B cell (primary cell): ENCODE results near the gene ATP11A. TPM values are rescaled to one million over a fixed set of nuclear protein-coding genes. Genes with fewer than 3 reads are reported as not detected.

Experiments
- ATAC-seq: fragments of 200-7000 bp; cut with Tn5 transposase; one replicate; pipeline ENCODE4 v1.10.0; 2021; ENCODE audit warnings: low read depth, mild to moderate bottlenecking, moderate number of reproducible peaks, moderate library complexity
- CTCF ChIA-PET: fragments of 350-600 bp; sonication (Branson Sonifier 250); formaldehyde crosslinking; loops from one replicate; lab custom pipeline; 2021; ENCODE audit warnings: antibody characterized with exemption, inconsistent platforms; lab: Charles Lee
- POLR2A ChIA-PET: fragments of 350-600 bp; sonication (Branson Sonifier 250); formaldehyde crosslinking; loops from one replicate; lab custom pipeline; 2021; ENCODE audit warnings: antibody characterized with exemption; lab: Charles Lee
- DNase-seq: peaks from one replicate; pipeline ENCODE4 v3.0.0; 2013
- H2AFZ ChIP-seq: 2 replicates; pipeline ENCODE4 v1.6.1; 2012; ENCODE audit warnings: mild to moderate bottlenecking, low read depth, low read length; ENCODE audit not compliant: insufficient read depth, poor library complexity, severe bottlenecking
- H3K27ac ChIP-seq, 2 donors: 1 replicate in 1 of 2; 2 replicates in 1 of 2; pipeline ENCODE4 v1.5.1; 2012 to 2013; ENCODE audit warnings: low read length in 2 of 2, mild to moderate bottlenecking in 2 of 2, moderate library complexity in 1 of 2
- H3K27me3 ChIP-seq, 4 experiments: fragments of 200-600 bp in 1 of 4; sonication (generic) in 1 of 4; replicated peaks in 1 of 4; 1 replicate in 2 of 4; 2 replicates in 2 of 4; pipeline versions ENCODE4 v1.6.1 to v1.7.0; 2013 to 2016; ENCODE audit warnings: low read length in 3 of 4, mild to moderate bottlenecking in 2 of 4, mixed read lengths in 1 of 4, moderate library complexity in 1 of 4; ENCODE audit not compliant: insufficient read depth in 4 of 4, control insufficient read depth in 3 of 4; ENCODE audit errors: control extremely low read depth in 1 of 4
- H3K36me3 ChIP-seq, 2 experiments: replicated peaks in 1 of 2; 1 replicate in 1 of 2; 2 replicates in 1 of 2; pipeline versions ENCODE4 v1.6.1 to v1.7.1; 2013; ENCODE audit warnings: low read length in 1 of 2; ENCODE audit not compliant: insufficient read depth in 2 of 2, control insufficient read depth in 1 of 2; ENCODE audit errors: control extremely low read depth in 1 of 2, extremely low read depth in 1 of 2
- H3K4me1 ChIP-seq, 2 donors: fragments of 200-600 bp in 1 of 2; sonication (generic) in 1 of 2; 1 replicate in 1 of 2; 2 replicates in 1 of 2; pipeline versions ENCODE4 v1.5.1 to v1.6.1; 2013 to 2017; ENCODE audit warnings: low read length in 2 of 2; ENCODE audit not compliant: control insufficient read depth in 2 of 2, insufficient read depth in 2 of 2
- H3K4me2 ChIP-seq: replicated peaks from 2 replicates; pipeline ENCODE3; 2012; ENCODE audit warnings: mild to moderate bottlenecking, low read depth, low read length; ENCODE audit not compliant: poor library complexity, severe bottlenecking
- H3K4me3 ChIP-seq, 5 experiments: fragments of 200-600 bp in 1 of 5; sonication (generic) in 1 of 5; 1 replicate in 3 of 5; 2 replicates in 2 of 5; pipeline versions ENCODE4 v1.5.1 to v1.7.0; 2011 to 2016; ENCODE audit warnings: low read length in 4 of 5, mild to moderate bottlenecking in 4 of 5, low read depth in 2 of 5, control low read depth in 1 of 5, moderate library complexity in 1 of 5; ENCODE audit not compliant: insufficient read depth in 1 of 5; ENCODE audit errors: control extremely low read depth in 1 of 5, extremely low read depth in 1 of 5
- H3K79me2 ChIP-seq: fragments of 200-600 bp; sonication (generic); one replicate; pipeline ENCODE4 v1.6.0; 2016; ENCODE audit warnings: low read length; ENCODE audit not compliant: control insufficient read depth, insufficient read depth
- H3K9ac ChIP-seq: fragments of 200-600 bp; sonication (generic); 2 replicates; pipeline ENCODE4 v1.6.1; 2017; ENCODE audit warnings: mild to moderate bottlenecking, low read length, moderate library complexity
- H3K9me3 ChIP-seq, 3 donors: one replicate each; pipeline versions ENCODE4 v1.6.1 to v1.7.1; 2013; ENCODE audit warnings: low read length in 2 of 3; ENCODE audit not compliant: control insufficient read depth in 2 of 3, insufficient read depth in 1 of 3; ENCODE audit errors: control extremely low read depth in 1 of 3
- H4K20me1 ChIP-seq: 2 replicates; pipeline ENCODE4 v1.6.0; 2012; ENCODE audit warnings: mild to moderate bottlenecking, low read length; ENCODE audit not compliant: insufficient read depth, control insufficient read depth, poor library complexity, severe bottlenecking
- H3K27ac Mint-ChIP-seq: one replicate; pipeline ENCODE4 v1.8.0; 2021; ENCODE audit warnings: mixed read lengths
- H3K27me3 Mint-ChIP-seq: one replicate; pipeline ENCODE4 v1.8.0; 2021; ENCODE audit warnings: mixed read lengths
- H3K4me1 Mint-ChIP-seq: one replicate; pipeline ENCODE4 v1.8.0; 2021; ENCODE audit warnings: mixed read lengths
- H3K4me3 Mint-ChIP-seq: one replicate; pipeline ENCODE4 v1.8.0; 2021; ENCODE audit warnings: mixed read lengths
- H3K9me3 Mint-ChIP-seq: one replicate; pipeline ENCODE4 v1.8.0; 2022; ENCODE audit warnings: mixed read lengths; ENCODE audit not compliant: insufficient read depth
- EZH2 ChIP-seq: IDR thresholded peaks from 2 replicates; pipeline ENCODE4 v1.6.1; 2012; ENCODE audit warnings: borderline replicate concordance, low read depth, mild to moderate bottlenecking, moderate library complexity, low read length; ENCODE audit not compliant: insufficient read depth, poor library complexity, severe bottlenecking
- WGBS: methylation state at CpG from one replicate; pipeline ENCODE4 v1.1.5; 2013; ENCODE audit warnings: missing lambda C conversion rate; ENCODE audit not compliant: insufficient coverage; 5-methylcytosine and 5-hydroxymethylcytosine counted together
- intact Hi-C: fragments of 100-400 bp; cut with micrococcal nuclease; formaldehyde crosslinking; loops from one replicate; pipeline ENCODE4 v1.10.0; 2022
- polyA minus RNA-seq: library from RNA; depleted of rRNA, polyadenylated mRNA; stranded (reverse); fragments of >200 nt; gene quantifications from 2 replicates; pipeline ENCODE4 v1.2.3, GENCODE V29; 2012
- polyA plus RNA-seq: library from polyadenylated mRNA; depleted of rRNA; stranded (reverse); fragments of >200 nt; gene quantifications from 2 replicates; pipeline ENCODE4 v1.2.3, GENCODE V29; 2012
- total RNA-seq, 2 donors: library from RNA; stranded (reverse); fragments of 120-200 nt in 1 of 2; gene quantifications; 1 replicate in 1 of 2; 2 replicates in 1 of 2; pipeline versions ENCODE4 v1.2.3 to v1.2.4, GENCODE V29; 2013 to 2022
- TF ChIP-seq, protein P1 (sequence below): fragments of 200-600 bp; IDR thresholded peaks from one replicate; pipeline ENCODE4 v1.8.0; 2022; ENCODE audit warnings: antibody characterized with exemption, mild to moderate bottlenecking

Gene ATP11A
- 60.3 and 75.3 TPM in 2 replicates for total RNA-seq
- 11.7 TPM for total RNA-seq (2013)
- 36.9 and 50.6 TPM in 2 replicates for polyA plus RNA-seq
- 17.0 and 53.1 TPM in 2 replicates for polyA minus RNA-seq

DNA sequence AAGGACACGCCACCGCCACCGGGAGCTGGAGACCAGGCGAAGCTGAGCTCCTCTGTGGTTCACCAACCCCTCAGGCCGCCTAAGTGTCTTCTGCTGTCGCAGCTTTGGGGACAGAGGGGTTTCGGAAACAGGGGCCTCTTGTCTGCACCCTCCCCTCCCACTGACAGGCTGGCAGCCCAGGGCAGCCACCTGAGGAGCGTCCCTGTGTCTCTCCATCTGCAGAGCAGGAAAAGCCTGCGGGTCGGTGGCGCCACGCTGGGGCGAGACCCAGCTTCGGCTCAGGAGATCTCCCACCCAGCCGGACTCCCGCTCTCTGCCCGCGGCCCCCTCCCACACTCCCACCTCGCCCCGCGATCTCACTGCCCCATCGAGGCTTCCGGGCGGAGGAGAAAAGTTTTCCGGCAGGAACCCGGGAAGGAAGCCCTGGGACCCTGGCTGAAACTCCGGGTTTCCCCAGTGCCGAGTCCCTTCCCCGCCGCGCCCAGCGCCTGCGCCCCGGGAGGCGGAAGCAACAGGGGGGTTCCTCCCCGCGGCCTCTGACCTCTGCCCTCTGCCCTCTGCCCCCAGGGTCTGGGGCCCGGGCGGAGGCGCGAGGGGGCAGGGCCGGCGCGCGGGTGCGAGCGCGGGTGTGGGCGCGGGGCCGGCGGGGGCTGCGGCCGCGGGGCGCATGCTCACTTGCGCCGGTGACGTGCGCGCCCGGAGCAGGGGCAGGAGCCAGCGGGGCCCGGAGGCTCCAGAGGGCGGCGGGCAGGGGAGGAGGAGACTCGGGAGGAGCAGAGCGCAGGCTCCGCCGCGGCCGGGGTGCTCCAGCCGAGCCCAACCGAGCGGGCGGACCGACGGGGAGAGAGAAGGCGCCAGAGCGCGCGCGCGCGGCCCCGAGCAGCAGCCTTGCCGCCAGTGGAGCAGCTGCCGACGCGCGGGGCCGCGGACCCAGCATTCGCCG lies at the start of gene ATP11A:
ATP11A (plus strand) TSS at position 736 of the 943 bp plus-strand sequence. CDS start 379 bp downstream, outside the sequence.
- H3K4me1 ChIP-seq, result peaks cover 16 to 29% of the 10 kb centered on the region in 2 donors
- intact Hi-C loops, result loop anchor here (5.0 kb wide), 1 partner anchor 183 kb away; no protein-coding TSS in a partner anchor
- no peaks in the 10 kb centered on the region for H3K9me3 ChIP-seq
- H3K36me3 ChIP-seq, result no peaks in the 10 kb centered on the region
- CTCF ChIA-PET, result interaction anchor here (0.9 to 1.5 kb wide), 3 partner anchors 49 to 185 kb away, joined by 3 to 4 read pairs (median 3); no protein-coding TSS in a partner anchor
- peaks cover 0 to 7% (median 0%) of the 10 kb centered on the region in 4 experiments for H3K27me3 ChIP-seq
- peak within 1 kb of the TSS; percentile 36 to 58 for H3K27ac ChIP-seq
- H3K4me3 ChIP-seq, result peak within 1 kb of the TSS; percentile 62 to 85 (median 73)
- peaks cover 8% of the 10 kb centered on the region for H3K79me2 ChIP-seq
- TF ChIP-seq, protein P1, sequence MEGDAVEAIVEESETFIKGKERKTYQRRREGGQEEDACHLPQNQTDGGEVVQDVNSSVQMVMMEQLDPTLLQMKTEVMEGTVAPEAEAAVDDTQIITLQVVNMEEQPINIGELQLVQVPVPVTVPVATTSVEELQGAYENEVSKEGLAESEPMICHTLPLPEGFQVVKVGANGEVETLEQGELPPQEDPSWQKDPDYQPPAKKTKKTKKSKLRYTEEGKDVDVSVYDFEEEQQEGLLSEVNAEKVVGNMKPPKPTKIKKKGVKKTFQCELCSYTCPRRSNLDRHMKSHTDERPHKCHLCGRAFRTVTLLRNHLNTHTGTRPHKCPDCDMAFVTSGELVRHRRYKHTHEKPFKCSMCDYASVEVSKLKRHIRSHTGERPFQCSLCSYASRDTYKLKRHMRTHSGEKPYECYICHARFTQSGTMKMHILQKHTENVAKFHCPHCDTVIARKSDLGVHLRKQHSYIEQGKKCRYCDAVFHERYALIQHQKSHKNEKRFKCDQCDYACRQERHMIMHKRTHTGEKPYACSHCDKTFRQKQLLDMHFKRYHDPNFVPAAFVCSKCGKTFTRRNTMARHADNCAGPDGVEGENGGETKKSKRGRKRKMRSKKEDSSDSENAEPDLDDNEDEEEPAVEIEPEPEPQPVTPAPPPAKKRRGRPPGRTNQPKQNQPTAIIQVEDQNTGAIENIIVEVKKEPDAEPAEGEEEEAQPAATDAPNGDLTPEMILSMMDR, result no peak
- no peak for TF ChIP-seq EZH2
- H4K20me1 ChIP-seq, result peaks cover 8% of the 10 kb centered on the region
- Mint-ChIP-seq H3K27me3 (peaks cover 6% of the 10 kb centered on the region), H3K9me3 (no peaks in the 10 kb centered on the region), H3K27ac (peak within 1 kb of the TSS; percentile 85), H3K4me3 (peak within 1 kb of the TSS; percentile 88), H3K4me1 (peaks cover 48% of the 10 kb centered on the region)
- H3K4me2 ChIP-seq, result peak within 1 kb of the TSS; percentile 97
- peak; percentile 82 for ATAC-seq
- 1% methylated on average over 92 of the region's 95 CpGs for WGBS
- peak within 1 kb of the TSS; percentile 72 for H3K9ac ChIP-seq
- POLR2A ChIA-PET, result no interaction called here
- peak within 1 kb of the TSS; percentile 80 for H2AFZ ChIP-seq
- DNase-seq, result peak; percentile 77
